LoVo (cell line): ENCODE data around the gene RP9.

Experiments used
- DNase-seq: peaks from one replicate; pipeline ENCODE4 v3.0.0-alpha.2; 2016; ENCODE audit warnings: low spot score

Gene RP9, protein sequence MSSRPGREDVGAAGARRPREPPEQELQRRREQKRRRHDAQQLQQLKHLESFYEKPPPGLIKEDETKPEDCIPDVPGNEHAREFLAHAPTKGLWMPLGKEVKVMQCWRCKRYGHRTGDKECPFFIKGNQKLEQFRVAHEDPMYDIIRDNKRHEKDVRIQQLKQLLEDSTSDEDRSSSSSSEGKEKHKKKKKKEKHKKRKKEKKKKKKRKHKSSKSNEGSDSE

DNA sequence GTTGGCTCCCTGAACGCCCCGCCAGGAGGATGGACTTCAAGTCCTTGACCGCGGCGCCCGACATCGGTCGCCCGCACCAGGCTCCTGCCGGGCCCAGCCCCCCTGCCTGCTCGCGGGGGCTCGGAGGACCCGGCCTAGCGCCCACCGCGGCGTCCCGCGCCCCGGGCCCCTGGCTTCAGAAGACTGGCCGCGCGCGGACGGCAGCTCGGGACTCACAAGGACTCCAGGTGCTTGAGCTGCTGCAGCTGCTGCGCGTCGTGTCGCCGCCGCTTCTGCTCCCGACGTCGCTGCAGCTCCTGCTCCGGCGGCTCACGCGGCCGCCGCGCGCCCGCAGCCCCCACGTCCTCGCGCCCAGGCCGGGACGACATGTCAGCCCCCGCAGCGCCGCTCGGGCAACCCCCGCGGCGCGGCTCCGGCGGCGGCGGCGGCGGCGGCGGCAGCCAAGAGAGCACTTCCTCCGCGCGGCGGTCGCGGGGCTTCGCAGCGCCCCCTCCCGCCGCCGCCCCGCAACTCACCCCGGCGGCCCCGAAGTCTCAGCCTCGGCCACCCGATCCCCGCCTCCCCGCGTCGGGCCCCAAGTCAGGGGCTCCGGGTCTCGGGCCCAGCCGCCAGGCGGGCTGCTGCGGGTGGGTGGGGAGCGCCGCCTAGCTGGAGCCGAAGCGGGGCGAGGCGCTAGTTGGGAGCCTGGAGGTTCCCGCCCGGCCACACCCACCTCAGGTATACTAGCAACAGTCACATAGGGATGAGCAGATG, at the start of gene RP9:
RP9 (minus strand) TSS at position 400 of the 753 bp plus-strand sequence; CDS start at position 368, 32 bp downstream.
- DNase-seq, result peak; percentile 87

DNA sequence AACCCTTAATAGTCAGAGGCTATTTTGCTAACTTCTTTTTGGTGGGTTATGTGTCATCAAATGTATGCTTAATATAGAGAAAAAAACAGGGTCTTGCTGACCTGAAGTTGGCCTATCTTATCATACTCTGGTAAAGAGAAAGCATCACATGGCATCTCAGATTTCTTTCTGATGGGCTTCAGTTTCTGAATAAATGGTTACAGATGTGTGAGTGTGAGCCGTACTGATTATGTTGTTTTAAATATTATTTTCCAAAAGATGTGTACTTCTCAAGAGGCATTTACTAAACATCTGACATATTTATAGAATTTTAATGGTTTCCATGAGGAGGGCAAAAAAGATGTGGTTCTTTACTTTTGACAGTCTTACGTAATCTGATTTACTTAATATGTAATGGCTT, 48.6 kb upstream of the RP9 start:
- DNase-seq, result no peak

DNA sequence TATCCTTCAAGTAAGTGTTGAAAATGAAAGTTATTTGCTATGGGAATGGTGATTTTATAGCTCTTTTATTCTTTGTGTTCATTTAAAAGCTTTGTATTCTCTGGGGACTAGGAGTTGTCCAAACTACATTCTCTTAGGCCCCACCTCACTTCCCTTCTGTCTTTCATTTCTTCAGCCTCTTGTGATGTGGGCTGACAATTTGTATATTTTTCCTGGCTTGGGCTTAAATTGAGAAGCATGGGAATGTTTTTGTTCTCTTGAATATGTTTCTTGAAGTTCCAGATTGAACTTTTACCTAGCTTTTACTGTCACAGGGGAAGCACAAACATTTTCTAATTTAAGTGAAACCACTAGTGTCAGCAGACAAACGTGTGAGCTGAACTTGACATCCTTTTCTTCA, 48.1 kb upstream of the RP9 start:
- no peak for DNase-seq

DNA sequence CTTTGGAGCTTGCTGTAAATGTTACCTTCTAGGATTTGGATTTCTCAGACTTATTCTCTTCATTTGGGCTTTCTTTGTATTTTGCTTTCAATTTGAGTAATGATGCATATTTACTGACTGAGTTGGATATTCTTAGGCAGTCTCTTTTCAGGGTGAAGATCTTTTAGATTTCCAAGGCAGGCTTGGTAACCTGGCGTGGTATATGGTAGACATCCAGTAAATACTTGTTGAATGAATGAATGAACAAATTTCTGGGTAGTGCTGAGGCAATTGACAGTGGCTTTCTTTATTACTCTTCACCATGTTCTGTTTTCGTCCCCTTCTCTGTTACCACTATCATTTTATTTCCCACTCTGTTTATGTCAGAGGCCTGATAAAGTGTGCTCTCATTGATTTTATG, 47.2 kb upstream of the RP9 start:
- DNase-seq, result no peak

DNA sequence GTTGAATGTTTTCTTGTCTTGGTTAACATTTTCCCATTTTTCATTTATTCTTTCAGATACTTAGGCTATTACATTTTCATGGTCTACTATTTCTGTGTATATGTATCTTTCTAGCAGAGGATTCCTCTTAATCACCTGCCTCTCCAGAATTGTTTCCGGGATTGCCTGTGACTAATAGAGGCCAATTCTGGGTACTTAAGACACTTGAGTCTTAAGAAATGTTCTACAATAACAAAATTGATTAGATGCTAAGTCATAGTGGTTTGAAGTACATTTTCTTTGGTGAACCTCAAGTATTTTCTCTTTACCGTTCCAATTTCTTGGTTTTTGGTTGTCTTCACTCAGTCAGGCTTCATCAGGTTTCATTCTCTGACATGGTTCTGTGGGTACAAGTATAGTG, 46.6 kb upstream of the RP9 start:
- no peak for DNase-seq

DNA sequence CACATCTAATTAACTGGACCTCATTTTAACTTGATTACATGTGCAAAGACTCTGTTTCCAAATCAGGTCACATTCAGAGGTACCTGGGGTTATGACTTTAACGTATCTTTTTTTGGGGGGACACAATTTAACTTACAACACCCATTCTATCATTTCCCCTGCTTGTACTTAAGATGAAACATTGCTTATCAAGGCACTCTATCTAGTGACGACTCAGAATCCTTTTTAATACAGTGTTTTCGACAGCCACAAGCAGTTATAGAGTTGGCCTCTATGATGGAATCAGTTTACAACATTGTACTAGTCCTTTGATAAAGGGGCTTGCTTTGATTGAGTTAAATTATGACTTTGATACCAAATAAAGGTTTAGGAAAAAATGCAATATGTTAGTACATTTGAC, 42.9 kb upstream of the RP9 start:
- DNase-seq, result no peak

DNA sequence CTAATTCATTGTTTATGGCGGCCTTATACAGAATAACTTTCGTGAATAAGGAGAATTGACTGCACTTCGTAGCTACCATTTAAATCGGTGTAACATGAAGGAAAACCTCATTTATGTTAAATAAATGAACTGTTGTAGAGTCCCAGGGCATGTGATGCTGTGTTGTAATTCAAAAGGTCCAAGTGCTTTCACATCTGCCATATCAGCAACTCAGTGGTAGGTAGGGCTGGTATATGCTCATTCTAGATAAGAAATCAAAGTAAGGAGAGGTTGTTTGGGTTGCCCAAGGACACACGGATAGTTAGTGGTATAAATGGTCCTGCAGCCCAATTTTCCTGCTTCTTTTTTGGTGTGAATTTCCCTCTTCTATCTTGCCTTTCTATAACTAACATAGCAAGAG, 36.0 kb upstream of the RP9 start:
- no peak for DNase-seq

DNA sequence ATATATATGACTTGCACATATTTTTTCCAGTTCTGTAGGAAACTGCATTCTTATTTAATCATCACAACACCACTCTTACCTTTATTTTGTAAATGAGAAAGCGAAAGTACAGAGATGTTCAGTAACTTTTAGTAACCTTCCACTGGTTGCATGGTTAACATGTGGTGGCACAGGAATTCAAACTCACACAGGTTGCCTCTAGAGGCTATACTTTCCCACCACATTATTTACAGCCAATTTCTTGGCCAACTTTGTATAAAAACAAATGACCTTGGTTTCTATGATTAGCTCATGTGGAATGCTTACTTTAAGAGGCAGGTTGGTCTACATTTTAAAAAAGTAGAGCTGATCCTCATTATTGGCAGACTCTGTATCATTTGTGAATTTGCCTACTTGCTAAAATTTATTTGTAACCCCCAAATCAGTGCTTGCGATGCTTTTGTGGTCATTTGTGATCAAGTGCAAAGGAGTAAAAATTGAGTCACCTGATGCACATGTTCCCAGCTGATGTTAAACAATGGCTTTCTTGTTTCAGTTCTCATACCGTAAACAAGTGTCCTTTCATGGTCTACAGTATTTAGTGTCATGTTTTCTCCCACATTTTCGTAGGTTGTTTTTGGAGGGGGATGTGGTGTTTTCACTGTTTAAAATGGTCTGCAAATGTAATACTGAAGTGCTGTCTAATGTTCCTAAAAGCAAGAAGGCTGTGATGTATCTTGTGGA, 35.0 kb upstream of the RP9 start:
- DNase-seq, result no peak

DNA sequence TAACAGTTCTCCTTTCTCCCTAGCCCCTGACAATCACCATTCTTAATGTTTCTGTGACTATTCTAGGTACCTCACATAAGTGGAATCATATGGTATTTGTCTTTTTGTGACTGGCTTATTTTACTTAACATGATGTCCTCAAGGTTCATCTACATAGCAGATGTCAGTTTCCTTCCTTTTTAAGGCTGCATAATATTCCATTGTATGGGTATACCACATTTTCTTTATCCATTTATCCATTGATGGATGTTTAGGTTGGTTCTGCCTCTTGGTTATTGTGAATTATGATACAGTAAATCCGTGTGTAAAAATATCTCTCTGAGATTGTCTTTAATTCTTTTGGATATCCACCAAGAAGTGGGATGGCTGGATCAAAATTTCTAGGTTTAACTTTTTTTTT, 33.4 kb upstream of the RP9 start:
- no peak for DNase-seq

DNA sequence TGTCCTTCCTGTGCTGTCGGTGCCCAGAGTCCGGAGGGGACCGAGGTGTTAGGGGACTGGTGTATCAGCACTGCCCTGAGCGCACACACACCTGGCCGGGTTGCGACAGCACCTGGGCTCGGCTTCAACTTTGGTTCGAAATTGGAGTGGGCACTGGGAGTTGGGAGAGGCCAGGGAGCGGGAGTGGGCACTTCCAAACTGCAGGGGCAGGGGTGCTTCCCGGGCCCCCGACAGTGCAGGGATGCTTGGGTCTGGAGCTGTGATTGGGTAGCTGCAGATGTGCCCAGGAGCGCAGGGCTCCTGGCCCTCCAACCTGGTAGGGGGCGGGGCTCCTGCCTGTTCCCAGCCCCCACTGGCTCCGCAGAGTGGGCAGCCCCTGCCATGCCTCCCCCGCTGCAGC, 27.9 kb upstream of the RP9 start:
- no peak for DNase-seq

DNA sequence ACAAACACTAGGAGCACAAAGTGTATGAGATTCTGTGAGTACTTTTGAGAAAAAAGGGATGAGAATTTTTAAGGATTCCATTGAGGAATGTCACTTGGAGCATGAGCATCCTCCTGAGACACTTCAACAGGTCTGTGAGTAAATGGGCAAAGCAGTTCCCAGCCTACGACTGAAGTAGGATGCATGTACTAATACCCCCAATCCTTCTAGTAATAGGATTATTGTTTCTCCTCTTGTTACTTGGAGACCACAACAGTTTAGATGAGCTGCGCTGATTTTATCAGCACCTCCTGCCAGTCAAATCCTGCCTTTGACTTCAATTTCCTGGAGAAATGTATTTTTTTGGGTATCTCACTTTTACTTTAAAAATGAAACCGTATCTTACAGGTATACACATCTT, 21.0 kb upstream of the RP9 start:
- DNase-seq, result no peak

DNA sequence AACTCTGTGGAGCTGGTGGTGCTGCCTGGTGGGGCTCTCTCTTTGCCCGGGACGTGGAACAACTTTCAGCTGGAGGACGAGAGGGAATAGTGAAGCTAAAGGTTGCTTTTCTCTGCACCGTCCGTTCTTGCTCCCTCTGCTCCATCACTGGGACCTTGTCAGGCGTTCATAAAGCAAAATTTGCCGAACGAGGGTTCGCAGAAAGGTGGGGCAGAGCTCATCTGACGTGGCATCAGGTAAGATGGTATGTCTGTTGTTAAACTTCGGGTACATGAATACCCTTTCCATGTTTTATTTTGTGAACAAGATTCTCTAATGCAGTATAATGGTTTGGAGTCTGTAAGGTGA, 20.6 kb upstream of the RP9 start:
- no peak for DNase-seq

DNA sequence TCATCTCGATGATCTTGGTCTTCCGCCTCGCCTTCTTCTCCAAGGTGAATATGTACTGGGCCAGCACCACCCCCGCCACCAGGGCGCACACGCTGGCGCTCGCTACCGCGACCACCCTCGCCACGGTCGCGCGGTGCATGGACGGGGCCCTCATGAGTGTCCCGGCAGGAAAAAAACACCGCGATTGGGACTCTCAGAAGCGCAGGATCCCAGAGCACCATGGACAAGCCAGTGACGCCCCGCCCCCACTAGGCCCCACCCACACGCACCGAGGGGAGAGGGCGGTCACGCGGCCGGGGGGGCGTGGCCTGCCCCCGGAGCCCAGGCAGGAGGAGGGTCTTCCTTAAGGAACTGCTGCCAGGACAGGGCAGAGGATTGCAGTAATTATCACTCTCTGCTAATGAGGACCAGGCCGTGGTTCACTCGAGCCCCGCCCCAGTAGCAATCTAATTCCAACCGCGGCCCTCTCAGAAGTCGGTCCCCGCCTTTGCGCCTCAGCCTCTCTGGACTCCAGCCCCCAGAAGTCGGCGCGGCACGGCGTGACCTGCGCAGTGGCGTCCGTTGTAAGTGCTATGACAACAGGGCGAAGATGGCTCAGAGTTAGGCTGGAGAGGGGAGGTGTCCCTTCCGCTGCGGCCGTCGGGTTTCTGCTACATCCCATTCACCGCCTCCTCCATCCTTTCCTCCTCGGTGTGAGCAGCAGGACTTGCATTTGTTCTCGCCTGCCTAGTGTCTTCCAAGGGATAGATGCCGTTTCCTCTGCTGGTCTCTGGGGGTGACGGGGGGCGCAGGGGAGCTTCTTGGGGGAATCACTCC, 20.0 kb upstream of the RP9 start, which contains the start of gene BBS9:
BBS9 (plus strand) TSS at position 575 of the 816 bp plus-strand sequence. CDS start 16,689 bp downstream, outside the sequence.
- peak; percentile 97 for DNase-seq

DNA sequence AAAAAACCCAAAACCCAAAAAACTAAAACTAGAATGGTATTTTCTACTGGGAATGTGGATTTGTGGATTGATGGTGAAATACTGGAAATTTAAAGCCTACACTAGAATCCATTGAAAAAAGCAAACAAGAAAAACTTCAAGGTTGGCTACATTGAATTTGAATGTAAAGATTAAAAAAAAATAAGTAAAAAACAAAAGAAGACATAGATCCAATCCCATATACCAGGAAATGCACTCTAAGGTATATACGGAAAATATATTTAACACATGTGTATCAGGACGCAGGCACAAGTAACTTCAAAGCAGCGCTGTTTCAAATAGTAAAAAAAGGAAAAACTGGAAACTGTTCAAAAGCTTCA, 19.4 kb upstream of the RP9 start:
- no peak for DNase-seq

DNA sequence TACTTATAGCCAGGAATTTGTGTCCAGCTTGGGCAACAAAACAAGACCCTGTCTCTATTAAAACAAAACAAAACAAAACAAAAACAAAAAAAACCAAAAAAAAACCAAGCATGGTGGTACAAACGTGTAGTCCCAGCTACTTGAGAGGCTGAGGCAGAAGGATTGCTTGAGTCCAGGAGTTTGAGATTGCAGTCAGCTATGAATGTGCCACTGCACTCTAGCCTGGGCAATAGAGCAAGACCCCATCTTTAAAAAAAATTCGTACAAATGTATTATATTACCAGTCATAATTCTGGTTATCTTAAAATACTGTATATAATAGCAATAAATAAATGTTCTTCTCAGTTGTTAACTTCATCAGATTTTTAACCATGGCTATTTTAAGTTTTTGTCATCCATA, 17.9 kb upstream of the RP9 start:
- DNase-seq, result no peak

DNA sequence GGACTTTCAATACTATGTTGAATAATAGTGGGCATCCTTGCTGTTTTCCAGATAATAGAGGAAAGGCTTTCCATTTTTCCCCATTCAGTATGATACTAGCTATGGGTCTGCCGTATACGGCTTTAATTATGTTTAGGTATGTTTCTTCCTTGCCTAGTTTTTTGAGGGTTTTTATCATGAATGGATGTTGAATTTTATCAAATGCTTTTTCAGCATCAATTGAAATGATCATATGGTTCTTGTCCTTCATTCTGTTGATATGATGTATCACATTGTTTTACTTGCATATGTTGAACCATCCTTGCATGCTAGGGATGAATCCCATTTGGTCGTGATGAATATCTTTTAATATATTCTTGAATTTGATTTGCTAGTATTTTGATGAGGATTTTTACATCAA, 9.2 kb upstream of the RP9 start:
- no peak for DNase-seq

DNA sequence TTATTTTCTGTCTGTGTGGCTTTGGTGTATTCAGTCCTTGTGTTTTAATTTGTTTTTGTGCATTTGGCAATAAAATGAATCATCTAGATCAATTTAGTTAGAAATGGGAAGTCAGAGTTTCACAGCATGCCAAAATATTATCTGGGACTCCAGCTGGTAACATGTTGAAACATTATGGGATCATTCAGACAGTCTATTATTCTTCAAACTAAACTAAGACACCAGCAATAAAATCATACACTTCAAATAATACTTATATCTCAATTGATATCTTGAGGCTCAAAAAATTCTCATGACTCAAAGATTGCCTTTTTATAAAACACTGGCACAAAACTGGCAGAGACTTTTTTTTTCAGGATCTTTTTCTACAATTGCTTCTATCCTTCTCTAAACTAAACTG, 5.8 kb upstream of the RP9 start:
- no peak for DNase-seq

DNA sequence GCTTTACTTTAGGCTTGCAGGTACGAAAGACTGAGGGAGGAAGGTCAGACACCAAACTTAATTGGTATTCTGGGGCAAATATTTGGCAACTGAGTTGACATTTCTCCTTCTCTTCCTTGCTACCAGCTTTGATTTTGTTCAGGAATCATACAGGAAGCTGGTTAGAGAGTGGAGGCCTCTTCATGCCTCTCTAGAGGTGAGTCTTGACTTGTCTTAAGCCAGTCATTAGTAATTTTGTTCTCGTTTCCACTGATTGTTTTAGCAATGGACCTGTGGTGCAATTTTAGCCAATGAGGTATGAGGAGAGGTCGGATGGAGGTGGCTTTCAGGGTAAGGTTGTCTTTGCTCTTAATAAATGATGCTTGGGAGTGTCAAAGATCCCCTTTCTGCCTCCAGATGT, 2.4 kb upstream of the RP9 start:
- DNase-seq, result no peak

DNA sequence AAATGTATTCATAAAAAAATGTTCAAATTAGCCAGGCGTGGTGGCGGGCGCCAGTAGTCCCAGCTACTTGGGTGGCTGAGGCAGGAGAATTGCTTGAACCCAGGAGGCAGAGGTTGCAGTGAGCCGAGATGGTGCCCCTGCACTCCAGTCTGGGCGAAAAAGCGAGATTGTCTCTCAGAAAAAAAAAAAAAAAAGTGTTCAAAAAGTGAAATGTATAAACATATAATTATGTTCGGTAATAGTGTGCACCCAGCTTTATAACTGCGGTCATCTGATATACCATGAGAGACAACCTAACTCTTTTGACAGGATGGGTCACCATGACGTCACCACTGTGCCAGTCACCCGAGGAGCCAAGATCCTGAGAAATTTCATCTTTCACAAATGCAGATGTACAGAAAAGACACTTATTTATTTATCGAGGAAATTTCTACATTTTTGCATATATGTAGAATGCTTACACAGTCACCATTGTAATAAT, 594 bp upstream of the RP9 start:
- DNase-seq, result no peak

DNA sequence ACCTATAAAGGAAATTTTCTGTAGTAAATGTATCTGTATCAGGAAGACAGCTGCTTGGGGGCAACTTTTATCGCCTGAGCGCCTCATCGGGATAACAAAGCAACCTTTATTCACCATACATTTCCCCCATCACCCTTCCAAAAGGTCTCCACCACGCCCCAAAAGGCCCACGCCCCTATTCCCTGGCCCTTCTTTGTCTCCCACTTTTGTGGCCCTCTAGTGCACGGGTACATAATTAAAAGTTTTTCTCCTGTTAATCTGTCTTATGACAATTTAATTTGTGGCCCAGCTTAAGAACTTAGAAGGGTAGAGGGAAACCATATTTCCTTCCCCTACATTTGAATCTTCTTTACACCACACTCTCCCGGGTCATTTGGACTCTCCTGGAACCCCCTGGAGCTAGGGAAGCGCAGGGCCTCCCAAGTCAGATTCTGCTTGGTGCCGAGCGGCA, 625 bp downstream of the RP9 start:
- peak; percentile 36 for DNase-seq

DNA sequence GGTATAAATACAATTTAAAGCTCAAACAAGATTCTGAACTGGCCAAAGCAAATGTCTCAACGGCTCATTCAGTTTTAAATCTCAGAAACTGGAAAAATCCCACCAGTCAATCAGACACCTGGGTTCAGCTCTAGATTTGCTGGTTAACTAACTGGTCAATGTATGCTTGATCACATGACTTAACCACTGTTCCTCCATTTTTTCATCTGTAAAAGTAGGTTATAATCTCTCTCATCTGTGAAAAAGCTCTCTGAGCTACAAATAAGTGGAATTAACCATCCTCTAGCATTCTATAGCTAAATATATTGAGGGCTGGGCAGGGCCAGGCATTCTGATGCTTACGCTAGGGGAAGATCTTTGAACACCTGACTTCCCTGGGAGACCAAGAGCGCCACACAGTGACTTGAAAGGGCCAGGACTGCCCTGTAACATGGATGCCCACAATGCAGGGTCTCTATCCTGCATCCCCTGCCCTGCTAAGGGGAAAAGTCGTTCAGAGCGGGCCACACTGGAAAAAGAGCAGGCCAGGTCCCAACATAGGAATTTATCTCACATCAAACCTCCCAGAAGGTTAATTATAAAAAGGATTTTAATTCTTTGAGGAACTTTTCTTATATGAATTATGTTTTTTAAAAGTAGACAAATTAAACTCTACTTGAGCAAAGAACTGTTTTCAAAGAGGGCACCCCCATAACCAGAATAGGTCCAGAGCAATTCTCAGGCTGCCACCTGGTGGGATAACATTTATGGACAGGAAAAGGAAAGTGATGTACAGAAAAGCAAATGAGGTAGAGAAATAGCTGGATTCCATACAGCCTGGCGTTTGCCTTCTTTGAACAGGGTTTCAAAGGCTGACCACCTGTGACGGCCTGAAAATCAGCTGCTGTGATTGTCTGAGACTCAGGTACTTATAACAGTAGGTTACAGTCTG, 1.8 kb downstream of the RP9 start:
- peak; percentile 49 for DNase-seq
